ENCODE data around the gene PPM1H. TPM values are rescaled to one million over a fixed set of nuclear protein-coding genes. Genes with fewer than 3 reads are reported as not detected.

Gene PPM1H
- total and polyA plus RNA-seq, 2 donors (not counting 1 experiment from before 2014, with no cell fraction given), result 0.01 TPM; not detected in 1

DNA sequence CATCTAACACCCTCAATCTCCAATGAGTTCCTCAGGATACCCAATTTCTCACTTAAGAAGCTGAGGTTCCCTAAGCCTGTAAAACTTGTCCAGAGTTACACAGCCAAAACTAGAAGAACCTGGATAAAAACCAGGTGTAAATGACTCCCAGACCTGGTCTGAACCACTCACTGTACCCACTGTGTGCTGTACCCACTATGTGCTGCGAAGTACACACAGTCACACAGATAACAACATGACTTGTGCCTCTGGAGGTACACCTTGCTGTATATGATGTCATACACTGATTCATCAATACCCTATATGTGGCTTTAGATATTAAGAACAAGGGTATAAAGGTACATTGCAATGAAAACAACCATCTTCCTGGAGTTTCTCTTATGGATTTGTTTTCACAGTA is 66.1 kb downstream of the PPM1H start:
- no peak for TF ChIP-seq CTCF (IDR thresholded peaks at IDR 0.05)
- TF ChIP-seq EZH2 (IDR thresholded peaks at IDR 0.05; ENCODE audit: borderline replicate concordance, insufficient read depth, low read depth, low read length, poor library complexity, severe bottlenecking), result no peak
- no peaks in the 10 kb centered on the region for H3K79me2 ChIP-seq (ENCODE audit: control insufficient read depth, insufficient read depth, low read length)
- no peaks in the 10 kb centered on the region for H3K4me1 Mint-ChIP-seq

DNA sequence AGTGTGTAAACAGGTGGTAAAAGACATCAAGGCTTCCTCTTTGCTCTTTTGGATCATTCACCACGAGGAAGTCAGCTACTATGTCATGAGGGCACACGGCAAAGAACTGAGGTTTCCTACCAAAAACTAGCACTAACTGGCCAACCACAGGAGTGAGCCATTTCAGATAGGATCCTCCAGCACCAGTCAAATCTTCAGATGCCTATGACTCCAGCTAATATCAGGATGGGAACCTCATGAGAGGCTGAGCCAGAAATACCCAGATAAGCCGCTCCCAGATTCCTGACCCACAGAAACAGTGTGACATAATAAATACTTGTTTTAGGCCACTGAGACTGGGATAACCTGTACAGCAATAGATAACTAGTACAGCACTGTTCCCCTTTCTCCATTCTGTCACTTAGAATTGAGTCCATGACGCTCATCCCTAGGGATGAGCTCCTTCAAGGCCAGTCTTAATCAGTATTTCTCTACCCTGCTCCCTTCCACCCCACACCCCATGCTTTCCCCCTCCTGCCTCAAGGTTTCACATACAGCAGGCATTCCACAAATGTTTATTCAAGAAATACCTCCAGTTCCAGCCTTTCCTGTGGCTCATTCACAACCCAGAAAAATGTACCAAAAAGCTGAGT is 68.4 kb downstream of the PPM1H start:
- no peaks in the 10 kb centered on the region for H3K36me3 ChIP-seq (replicated peaks in 1 of 2; ENCODE audit: control extremely low read depth in 1 of 2, control insufficient read depth in 1 of 2, extremely low read depth in 1 of 2, insufficient read depth in 2 of 2, low read length in 1 of 2)
- Mint-ChIP-seq H3K4me1 (no peaks in the 10 kb centered on the region), H3K27ac (no peak overlapping the region), H3K4me3 (no peak overlapping the region), H3K9me3 (ENCODE audit: insufficient read depth) (peaks cover 3% of the 10 kb centered on the region), H3K27me3 (peaks cover 12% of the 10 kb centered on the region)
- H3K4me1 ChIP-seq (ENCODE audit: control insufficient read depth in 2 of 2, insufficient read depth in 2 of 2, low read length in 2 of 2), result no peaks in the 10 kb centered on the region
- no peaks in the 10 kb centered on the region for H3K79me2 ChIP-seq (ENCODE audit: control insufficient read depth, insufficient read depth, low read length)
- DNase-seq, result no peak
- no peak overlapping the region for H2AFZ ChIP-seq (ENCODE audit: insufficient read depth, low read depth, low read length, poor library complexity, severe bottlenecking)
- no peaks in the 10 kb centered on the region for H3K27me3 ChIP-seq (replicated peaks in 1 of 4; ENCODE audit: control extremely low read depth in 1 of 4, control insufficient read depth in 3 of 4, insufficient read depth in 4 of 4, low read length in 3 of 4)
- WGBS (ENCODE audit: insufficient coverage), result 64% methylated on average over 4 of the region's 4 CpGs
- ChIA-PET POLR2A (no interaction called here), CTCF (no interaction called here)
- H3K27ac ChIP-seq (ENCODE audit: low read length in 2 of 2), result no peak overlapping the region
- no peak for ATAC-seq (ENCODE audit: low read depth)
- no peak overlapping the region for H3K9ac ChIP-seq (ENCODE audit: low read length)
- intact Hi-C loops (cut with micrococcal nuclease), result no loop called here
- H3K4me3 ChIP-seq (ENCODE audit: control extremely low read depth in 1 of 5, extremely low read depth in 1 of 5, insufficient read depth in 1 of 5, low read depth in 2 of 5, low read length in 4 of 5), result no peak overlapping the region
- TF ChIP-seq EZH2 (IDR thresholded peaks at IDR 0.05; ENCODE audit: borderline replicate concordance, insufficient read depth, low read depth, low read length, poor library complexity, severe bottlenecking), result no peak
- TF ChIP-seq CTCF (IDR thresholded peaks at IDR 0.05), result no peak
- no peaks in the 10 kb centered on the region for H4K20me1 ChIP-seq (ENCODE audit: control insufficient read depth, insufficient read depth, low read length, poor library complexity, severe bottlenecking)
- no peak overlapping the region for H3K4me2 ChIP-seq (replicated peaks; ENCODE audit: low read depth, low read length, poor library complexity, severe bottlenecking)
- H3K9me3 ChIP-seq (ENCODE audit: control extremely low read depth in 1 of 3, control insufficient read depth in 2 of 3, insufficient read depth in 1 of 3, low read length in 2 of 3), result no peaks in the 10 kb centered on the region

More for the DNA sequence above, 66.1 kb downstream of the PPM1H start:
- H3K4me3 ChIP-seq (ENCODE audit: control extremely low read depth in 1 of 5, extremely low read depth in 1 of 5, insufficient read depth in 1 of 5, low read depth in 2 of 5, low read length in 4 of 5), result no peak overlapping the region
- no peaks in the 10 kb centered on the region for H3K27me3 ChIP-seq (replicated peaks in 1 of 4; ENCODE audit: control extremely low read depth in 1 of 4, control insufficient read depth in 3 of 4, insufficient read depth in 4 of 4, low read length in 3 of 4)
- no peak overlapping the region for H3K4me2 ChIP-seq (replicated peaks; ENCODE audit: low read depth, low read length, poor library complexity, severe bottlenecking)
- H3K36me3 ChIP-seq (replicated peaks in 1 of 2; ENCODE audit: control extremely low read depth in 1 of 2, control insufficient read depth in 1 of 2, extremely low read depth in 1 of 2, insufficient read depth in 2 of 2, low read length in 1 of 2), result no peaks in the 10 kb centered on the region
- H2AFZ ChIP-seq (ENCODE audit: insufficient read depth, low read depth, low read length, poor library complexity, severe bottlenecking), result no peak overlapping the region
- H3K27ac ChIP-seq (ENCODE audit: low read length in 2 of 2), result no peak overlapping the region
- H3K4me1 ChIP-seq (ENCODE audit: control insufficient read depth in 2 of 2, insufficient read depth in 2 of 2, low read length in 2 of 2), result no peaks in the 10 kb centered on the region
- Mint-ChIP-seq H3K9me3 (ENCODE audit: insufficient read depth) (peaks cover 3% of the 10 kb centered on the region), H3K27me3 (peaks cover 12% of the 10 kb centered on the region), H3K4me3 (no peak overlapping the region), H3K27ac (no peak overlapping the region)
- WGBS (ENCODE audit: insufficient coverage), result no CpG with 5 or more reads among the region's 1 CpG
- no peaks in the 10 kb centered on the region for H3K9me3 ChIP-seq (ENCODE audit: control extremely low read depth in 1 of 3, control insufficient read depth in 2 of 3, insufficient read depth in 1 of 3, low read length in 2 of 3)
- POLR2A ChIA-PET, result no interaction called here
- ATAC-seq (ENCODE audit: low read depth), result no peak
- DNase-seq, result no peak
- H3K9ac ChIP-seq (ENCODE audit: low read length), result no peak overlapping the region
- intact Hi-C loops (cut with micrococcal nuclease), result no loop called here
- no peaks in the 10 kb centered on the region for H4K20me1 ChIP-seq (ENCODE audit: control insufficient read depth, insufficient read depth, low read length, poor library complexity, severe bottlenecking)
- CTCF ChIA-PET, result interaction anchor here (0.6 kb wide), 1 partner anchor 69 kb away, joined by 4 read pairs; no protein-coding TSS in a partner anchor

All from B cell (primary cell).